Measurements from ENCODE around the gene PNP. TPM values are rescaled to one million over a fixed set of nuclear protein-coding genes. Genes with fewer than 3 reads are reported as not detected.

The PNP gene
- total and polyA plus RNA-seq, 2 experiments from 2014 or later: 60.4 to 69.2 TPM

DNA sequence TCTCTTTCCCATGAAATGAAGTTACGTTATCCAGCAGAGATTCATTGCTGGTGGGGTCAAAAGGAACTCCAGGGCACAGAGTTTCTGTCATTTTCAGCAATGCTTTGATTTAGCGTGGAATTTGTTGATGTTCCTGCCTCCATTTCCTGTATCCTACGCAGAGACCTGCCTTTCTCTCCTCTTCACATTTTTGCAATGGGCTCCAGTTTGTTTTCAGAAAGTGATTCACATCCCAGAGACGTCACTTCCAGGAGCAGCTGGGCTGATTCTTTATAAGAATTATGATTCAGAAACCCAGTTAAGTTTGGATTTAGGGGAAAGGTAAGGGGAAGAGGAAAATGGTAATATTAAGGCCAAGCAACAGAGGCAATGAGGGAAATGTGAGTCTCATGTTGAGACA lies 47.7 kb downstream of the PNP start:
- Histone ChIP-seq H2AFZ (no peak overlapping the region), H3K27ac (no peak overlapping the region), H3K36me3 (replicated peaks; ENCODE audit: insufficient read depth, low read depth) (no peaks in the 10 kb centered on the region), H3K9me2 (replicated peaks; ENCODE audit: insufficient read depth) (no peaks in the 10 kb centered on the region), H3K79me2 (no peaks in the 10 kb centered on the region), H3K27me3 (peaks cover 7% of the 10 kb centered on the region), H4K20me1 (ENCODE audit: insufficient read depth, poor library complexity, severe bottlenecking) (no peaks in the 10 kb centered on the region), H3K9me3 (ENCODE audit: low read depth) (no peaks in the 10 kb centered on the region), H3K4me3 (no peak overlapping the region), H3K4me2 (no peak overlapping the region), H3K4me1 (ENCODE audit: insufficient read depth) (no peaks in the 10 kb centered on the region)
- TF ChIP-seq CTCF (IDR thresholded peaks at IDR 0.05; ENCODE audit: poor library complexity) (no peak), EZH2 (IDR thresholded peaks at IDR 0.05; ENCODE audit: borderline replicate concordance) (no peak), EZH2phosphoT487 (IDR thresholded peaks at IDR 0.05; ENCODE audit: low read depth, severe bottlenecking, unreplicated experiment) (no peak)
- WGBS (ENCODE audit: low lambda C conversion rate, missing lambda C conversion rate): 86% methylated on average over 4 of the region's 4 CpGs
- DNase-seq (ENCODE audit: low spot score): no peak

DNA sequence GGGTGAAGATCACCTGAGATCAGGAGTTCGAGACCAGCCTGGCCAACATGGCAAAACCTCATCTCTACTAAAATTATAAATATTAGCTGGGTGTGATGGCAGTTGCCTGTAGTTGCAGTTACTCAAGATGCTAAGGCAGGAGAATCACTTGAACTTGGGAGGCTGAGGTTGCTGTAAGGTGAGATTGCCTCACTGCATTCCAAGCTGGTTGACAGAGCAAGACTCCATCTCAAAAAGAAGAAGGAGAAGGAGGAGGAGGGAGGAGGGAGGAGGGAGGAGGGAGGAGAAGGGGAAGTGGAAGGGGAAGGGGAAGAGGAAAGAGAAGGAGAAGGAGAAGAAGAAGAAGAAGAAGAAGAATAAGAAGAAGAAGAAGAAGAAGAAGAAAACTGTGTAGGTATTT lies 53.1 kb downstream of the PNP start:
- Histone ChIP-seq H4K20me1 (ENCODE audit: insufficient read depth, poor library complexity, severe bottlenecking) (no peaks in the 10 kb centered on the region), H3K36me3 (replicated peaks; ENCODE audit: insufficient read depth, low read depth) (no peaks in the 10 kb centered on the region), H3K9me3 (ENCODE audit: low read depth) (no peaks in the 10 kb centered on the region), H3K9me2 (replicated peaks; ENCODE audit: insufficient read depth) (no peaks in the 10 kb centered on the region), H3K79me2 (no peaks in the 10 kb centered on the region), H3K4me3 (no peak overlapping the region), H3K4me1 (ENCODE audit: insufficient read depth) (no peaks in the 10 kb centered on the region), H3K27me3 (no peaks in the 10 kb centered on the region), H3K27ac (no peak overlapping the region), H3K4me2 (no peak overlapping the region), H2AFZ (no peak overlapping the region)
- WGBS (ENCODE audit: low lambda C conversion rate, missing lambda C conversion rate): 86% methylated on average over 1 of the region's 1 CpG
- DNase-seq (ENCODE audit: low spot score): no peak
- TF ChIP-seq EZH2phosphoT487 (IDR thresholded peaks at IDR 0.05; ENCODE audit: low read depth, severe bottlenecking, unreplicated experiment) (no peak), CTCF (IDR thresholded peaks at IDR 0.05; ENCODE audit: poor library complexity) (no peak)

GRCh38 chr14:20524027-20524426 lies 54.8 kb downstream of the PNP start:
- Histone ChIP-seq H3K4me1 (ENCODE audit: insufficient read depth) (no peaks in the 10 kb centered on the region), H3K79me2 (no peaks in the 10 kb centered on the region), H3K4me2 (no peak overlapping the region), H3K36me3 (replicated peaks; ENCODE audit: insufficient read depth, low read depth) (no peaks in the 10 kb centered on the region), H3K27ac (no peak overlapping the region), H3K4me3 (no peak overlapping the region), H3K27me3 (no peaks in the 10 kb centered on the region), H2AFZ (no peak overlapping the region), H3K9me2 (replicated peaks; ENCODE audit: insufficient read depth) (no peaks in the 10 kb centered on the region), H3K9me3 (ENCODE audit: low read depth) (no peaks in the 10 kb centered on the region), H4K20me1 (ENCODE audit: insufficient read depth, poor library complexity, severe bottlenecking) (no peaks in the 10 kb centered on the region)
- 86% methylated on average over 2 of the region's 2 CpGs for WGBS (ENCODE audit: low lambda C conversion rate, missing lambda C conversion rate)
- TF ChIP-seq CTCF (IDR thresholded peaks at IDR 0.05; ENCODE audit: poor library complexity) (no peak), EZH2 (IDR thresholded peaks at IDR 0.05; ENCODE audit: borderline replicate concordance) (no peak), EZH2phosphoT487 (IDR thresholded peaks at IDR 0.05; ENCODE audit: low read depth, severe bottlenecking, unreplicated experiment) (no peak)
- no peak for DNase-seq (ENCODE audit: low spot score)

Other genes with a start within 250 kb of the PNP start
- not detected in 2 replicates for gene OR11H6, start 245.7 kb upstream of the PNP start, total RNA-seq
- not detected in 2 replicates for gene OR11H6, start 245.7 kb upstream of the PNP start, polyA plus RNA-seq
- not detected in 2 replicates for gene OR11H7, start 240.4 kb upstream of the PNP start, total RNA-seq
- not detected in 2 replicates for gene OR11H7, start 240.4 kb upstream of the PNP start, polyA plus RNA-seq
- not detected in 2 replicates for gene OR11H4, start 230.1 kb upstream of the PNP start, total RNA-seq
- gene OR11H4, start 230.1 kb upstream of the PNP start, polyA plus RNA-seq: not detected in 2 replicates
- gene TTC5, start 163.5 kb upstream of the PNP start, total RNA-seq: 10.8 and 11.2 TPM in 2 replicates
- 13.0 and 17.4 TPM in 2 replicates for gene TTC5, start 163.5 kb upstream of the PNP start, polyA plus RNA-seq
- 84.8 and 88.5 TPM in 2 replicates for gene CCNB1IP1, start 136.1 kb upstream of the PNP start, total RNA-seq
- 21.0 and 21.3 TPM in 2 replicates for gene CCNB1IP1, start 136.1 kb upstream of the PNP start, polyA plus RNA-seq
- 9.8 and 13.9 TPM in 2 replicates for gene PARP2, start 125.8 kb upstream of the PNP start, total RNA-seq
- 23.4 and 28.5 TPM in 2 replicates for gene PARP2, start 125.8 kb upstream of the PNP start, polyA plus RNA-seq
- 24.4 and 29.4 TPM in 2 replicates for gene TEP1, start 55.9 kb upstream of the PNP start, total RNA-seq
- gene TEP1, start 55.9 kb upstream of the PNP start, polyA plus RNA-seq: 10.7 and 12.0 TPM in 2 replicates
- not detected in 2 replicates for gene KLHL33, start 33.2 kb upstream of the PNP start, total RNA-seq
- gene KLHL33, start 33.2 kb upstream of the PNP start, polyA plus RNA-seq: 0.05 and 0.19 TPM in 2 replicates
- 51.6 and 60.1 TPM in 2 replicates for gene OSGEP, start 14.6 kb upstream of the PNP start, total RNA-seq
- 36.2 and 41.3 TPM in 2 replicates for gene OSGEP, start 14.6 kb upstream of the PNP start, polyA plus RNA-seq
- gene APEX1, start 14.2 kb upstream of the PNP start, total RNA-seq: 56.5 and 84.2 TPM in 2 replicates
- 147 and 148 TPM in 2 replicates for gene APEX1, start 14.2 kb upstream of the PNP start, polyA plus RNA-seq
- 40.1 and 48.2 TPM in 2 replicates for gene PIP4P1, start 8.0 kb upstream of the PNP start, total RNA-seq
- 85.0 and 85.9 TPM in 2 replicates for gene PIP4P1, start 8.0 kb upstream of the PNP start, polyA plus RNA-seq
- not detected in 2 replicates for gene RNASE10, start 36.1 kb downstream of the PNP start, total RNA-seq
- 0.54 and 1.00 TPM in 2 replicates for gene RNASE10, start 36.1 kb downstream of the PNP start, polyA plus RNA-seq
- gene RNASE9, start 91.6 kb downstream of the PNP start, total RNA-seq: not detected in 2 replicates
- not detected in 2 replicates for gene RNASE9, start 91.6 kb downstream of the PNP start, polyA plus RNA-seq
- not detected in 2 replicates for gene RNASE11, start 118.6 kb downstream of the PNP start, total RNA-seq
- gene RNASE11, start 118.6 kb downstream of the PNP start, polyA plus RNA-seq: not detected in 2 replicates
- gene RNASE12, start 122.0 kb downstream of the PNP start, total RNA-seq: not detected in 2 replicates
- not detected in 2 replicates for gene RNASE12, start 122.0 kb downstream of the PNP start, polyA plus RNA-seq
- gene OR6S1, start 172.3 kb downstream of the PNP start, total RNA-seq: not detected in 2 replicates
- not detected in 2 replicates for gene OR6S1, start 172.3 kb downstream of the PNP start, polyA plus RNA-seq
- 76.8 and 96.2 TPM in 2 replicates for gene RNASE4, start 215.2 kb downstream of the PNP start, total RNA-seq
- 31.1 and 44.5 TPM in 2 replicates for gene RNASE4, start 215.2 kb downstream of the PNP start, polyA plus RNA-seq
- 72.6 and 79.1 TPM in 2 replicates for gene ANG, start 219.4 kb downstream of the PNP start, total RNA-seq
- gene ANG, start 219.4 kb downstream of the PNP start, polyA plus RNA-seq: 67.4 and 103 TPM in 2 replicates